Measurements from ENCODE around the gene ACVR1B.

- TF ChIP-seq POLR2A (IDR thresholded peaks at IDR 0.05; ENCODE audit: low read depth, low read length) (no peak), POLR2AphosphoS5 (IDR thresholded peaks at IDR 0.05; ENCODE audit: low read depth, low read length) (no peak), POU2F2 (IDR thresholded peaks at IDR 0.05; ENCODE audit: low read depth, low read length) (no peak)
Measured at GRCh38 chr12:51917041-51917590, 34.4 kb upstream of the ACVR1B start.

All from GM12891 (cell line).